Adrenal gland (tissue), 12 donors: ENCODE measurements around the gene LSAMP. TPM values are rescaled to one million over a fixed set of nuclear protein-coding genes. Genes with fewer than 3 reads are reported as not detected.
"Not testable (repeated sequence)": the region's sequence is repeated elsewhere in the genome, so short reads cannot be mapped to it uniquely, and the experiment has no call there.

Source experiments
- DNase-seq, 7 donors: peaks; one replicate each; pipeline ENCODE4 v3.0.0-alpha.2; 2019 to 2020
- H3K27ac ChIP-seq, 5 donors: fragments of 200-600 bp; sonication (generic) in 4 of 5; 1 replicate in 3 of 5; 2 replicates in 2 of 5; pipeline versions ENCODE4 v1.5.1 to v1.8.0; 2016 to 2020; ENCODE audit warnings: mild to moderate bottlenecking in 1 of 5
- H3K27me3 ChIP-seq: fragments of 200-600 bp; 2 replicates; pipeline ENCODE4 v1.8.0; 2021
- H3K36me3 ChIP-seq, 2 donors: fragments of 200-600 bp; replicated peaks in 1 of 2; 1 replicate in 1 of 2; 2 replicates in 1 of 2; pipeline versions ENCODE4 v1.5.1 to v1.8.0; 2018 to 2022
- H3K4me1 ChIP-seq, 2 donors: fragments of 200-600 bp; replicated peaks in 1 of 2; 1 replicate in 1 of 2; 2 replicates in 1 of 2; pipeline versions ENCODE4 v1.5.1 to v1.8.0; 2018 to 2021
- H3K4me3 ChIP-seq, 4 donors: fragments of 200-600 bp; sonication (generic) in 3 of 4; one replicate each; pipeline ENCODE4 v1.5.1; 2016 to 2018
- H3K9me3 ChIP-seq, 3 donors: fragments of 200-600 bp; sonication (generic) in 1 of 3; replicated peaks in 1 of 3; 1 replicate in 2 of 3; 2 replicates in 1 of 3; pipeline versions ENCODE4 v1.5.1 to v1.8.0; 2016 to 2021
- POLR2A ChIP-seq, 2 donors: fragments of 450-650 bp; IDR thresholded peaks; one replicate each; pipeline ENCODE4 v1.6.1; 2017; ENCODE audit warnings: antibody characterized with exemption in 2 of 2, mild to moderate bottlenecking in 2 of 2, moderate library complexity in 1 of 2
- WGBS, 4 donors: extraction: QIAGEN DNeasy Blood & Tissue Kit in 2 of 4; methylation state at CpG; one replicate each; pipeline versions ENCODE4 v1.1.5 to v1.1.7; 2013 to 2017; 5-methylcytosine and 5-hydroxymethylcytosine counted together
- intact Hi-C, 2 donors: fragments of 100-400 bp; cut with DNase I; formaldehyde crosslinking; loops; one replicate each; pipeline versions ENCODE4 v1.14.1 to v1.15.0; 2022 to 2023
- polyA plus RNA-seq, 3 donors: library from polyadenylated mRNA; stranded (reverse); fragments of 200-250 nt in 2 of 3; fragments of 350-450 nt in 1 of 3; fragmentation: Illumina TruSeq in 1 of 3; extraction: RNeasy Lipid Tissue Mini Kit (QIAGEN cat#74804) in 1 of 3; gene quantifications; one replicate each; pipeline ENCODE4 v1.2.3, GENCODE V29; 2013 to 2014
- total RNA-seq, 9 donors: library from RNA; depleted of rRNA in 4 of 9; stranded (reverse); fragments of >200 nt in 4 of 9; fragments of 120-200 nt in 1 of 9; fragmentation: NEBNext Ultra II Directional in 1 of 9; extraction: Animal tissue kit (Norgen Biotek cat#: 25700) in 1 of 9; gene quantifications; one replicate each; pipeline versions ENCODE4 v1.1.0 to v1.2.4, GENCODE V29; 2013 to 2023
- TF ChIP-seq, protein P1 (sequence below), 6 experiments: fragments of 450-650 bp in 4 of 6; fragments of 200-600 bp in 2 of 6; sonication (generic) in 1 of 6; IDR thresholded peaks; 1 replicate in 5 of 6; 2 replicates in 1 of 6; pipeline versions ENCODE4 v1.5.1 to v1.8.0; 2016 to 2021; ENCODE audit warnings: antibody characterized with exemption in 6 of 6, mild to moderate bottlenecking in 2 of 6, moderate library complexity in 1 of 6
- donor health status: healthy with polysubstance abuse.
- donor health status: Bipolar disorder and iron deficiency.
- donor health status: DM: yes; HTN: yes; CAD: no.
- donor health status: DM: no; HTN: no; CAD: no.
- donor health status: DM: no; HTN: no; CAD: no.
- donor health status: DM: yes; HTN: yes; CAD: no.

The LSAMP gene
- total and polyA plus RNA-seq, 12 donors: 5.8 to 53.5 (median 24.3) TPM

DNA sequence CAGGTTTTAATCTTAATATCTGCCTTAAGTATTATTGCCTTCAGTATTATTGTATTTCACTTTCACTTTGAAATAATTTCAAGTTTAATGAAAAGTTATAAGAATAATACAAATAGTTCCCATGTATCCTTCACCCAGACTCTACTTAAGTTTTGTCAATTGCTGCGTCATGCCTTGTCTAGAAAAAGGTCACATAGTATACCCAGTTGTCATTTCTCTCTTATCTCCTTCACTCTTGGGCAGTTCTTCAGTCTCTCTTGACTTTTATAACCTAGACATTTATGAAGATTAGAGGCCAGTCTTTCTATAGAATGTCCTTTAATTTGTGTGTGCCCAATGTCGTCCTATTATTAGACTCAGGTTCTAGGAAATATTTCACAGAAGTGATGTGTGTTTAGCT, 367.7 kb downstream of the LSAMP start:
- intact Hi-C loops: no loop called here
- 69 to 87% (median 83%) methylated on average over 2 of the region's 2 CpGs for WGBS, 4 donors
- DNase-seq: no peak
- no peaks in the 10 kb centered on the region for H3K4me1 ChIP-seq
- no peaks in the 10 kb centered on the region for H3K36me3 ChIP-seq
- TF ChIP-seq, protein P1, sequence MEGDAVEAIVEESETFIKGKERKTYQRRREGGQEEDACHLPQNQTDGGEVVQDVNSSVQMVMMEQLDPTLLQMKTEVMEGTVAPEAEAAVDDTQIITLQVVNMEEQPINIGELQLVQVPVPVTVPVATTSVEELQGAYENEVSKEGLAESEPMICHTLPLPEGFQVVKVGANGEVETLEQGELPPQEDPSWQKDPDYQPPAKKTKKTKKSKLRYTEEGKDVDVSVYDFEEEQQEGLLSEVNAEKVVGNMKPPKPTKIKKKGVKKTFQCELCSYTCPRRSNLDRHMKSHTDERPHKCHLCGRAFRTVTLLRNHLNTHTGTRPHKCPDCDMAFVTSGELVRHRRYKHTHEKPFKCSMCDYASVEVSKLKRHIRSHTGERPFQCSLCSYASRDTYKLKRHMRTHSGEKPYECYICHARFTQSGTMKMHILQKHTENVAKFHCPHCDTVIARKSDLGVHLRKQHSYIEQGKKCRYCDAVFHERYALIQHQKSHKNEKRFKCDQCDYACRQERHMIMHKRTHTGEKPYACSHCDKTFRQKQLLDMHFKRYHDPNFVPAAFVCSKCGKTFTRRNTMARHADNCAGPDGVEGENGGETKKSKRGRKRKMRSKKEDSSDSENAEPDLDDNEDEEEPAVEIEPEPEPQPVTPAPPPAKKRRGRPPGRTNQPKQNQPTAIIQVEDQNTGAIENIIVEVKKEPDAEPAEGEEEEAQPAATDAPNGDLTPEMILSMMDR (IDR thresholded peaks at IDR 0.05): no peak
- no peak for TF ChIP-seq POLR2A (IDR thresholded peaks at IDR 0.05)
- no peak overlapping the region for H3K4me3 ChIP-seq
- H3K27me3 ChIP-seq: no peaks in the 10 kb centered on the region
- H3K27ac ChIP-seq: no peak overlapping the region
- no peaks in the 10 kb centered on the region for H3K9me3 ChIP-seq

DNA sequence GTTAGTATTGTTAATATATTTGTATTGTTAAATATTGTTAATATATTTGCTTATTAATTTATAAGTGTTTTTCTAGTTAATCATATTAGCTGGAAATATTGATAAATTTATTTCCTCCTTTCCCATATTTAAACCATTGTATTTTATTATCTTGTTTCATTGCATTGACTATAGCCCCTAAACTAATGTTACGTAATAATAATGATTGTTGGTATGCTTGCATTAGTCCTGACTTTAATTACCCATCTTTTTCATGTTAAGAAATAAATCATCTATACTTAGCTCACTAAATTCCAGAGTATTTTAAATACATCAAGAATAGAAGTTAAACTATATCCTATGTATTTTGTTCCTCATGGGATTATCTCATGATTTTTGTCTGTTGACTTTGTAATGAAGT, 368.2 kb downstream of the LSAMP start:
- H3K4me1 ChIP-seq: no peaks in the 10 kb centered on the region
- WGBS, 4 donors: 95 to 100% (median 99%) methylated on average over 1 of the region's 1 CpG
- no peak overlapping the region for H3K27ac ChIP-seq
- TF ChIP-seq POLR2A (IDR thresholded peaks at IDR 0.05): no peak
- TF ChIP-seq, protein P1 (IDR thresholded peaks at IDR 0.05): no peak
- no peak for DNase-seq
- H3K36me3 ChIP-seq: no peaks in the 10 kb centered on the region
- H3K4me3 ChIP-seq: no peak overlapping the region
- no peaks in the 10 kb centered on the region for H3K27me3 ChIP-seq
- intact Hi-C loops: no loop called here
- no peaks in the 10 kb centered on the region for H3K9me3 ChIP-seq

DNA sequence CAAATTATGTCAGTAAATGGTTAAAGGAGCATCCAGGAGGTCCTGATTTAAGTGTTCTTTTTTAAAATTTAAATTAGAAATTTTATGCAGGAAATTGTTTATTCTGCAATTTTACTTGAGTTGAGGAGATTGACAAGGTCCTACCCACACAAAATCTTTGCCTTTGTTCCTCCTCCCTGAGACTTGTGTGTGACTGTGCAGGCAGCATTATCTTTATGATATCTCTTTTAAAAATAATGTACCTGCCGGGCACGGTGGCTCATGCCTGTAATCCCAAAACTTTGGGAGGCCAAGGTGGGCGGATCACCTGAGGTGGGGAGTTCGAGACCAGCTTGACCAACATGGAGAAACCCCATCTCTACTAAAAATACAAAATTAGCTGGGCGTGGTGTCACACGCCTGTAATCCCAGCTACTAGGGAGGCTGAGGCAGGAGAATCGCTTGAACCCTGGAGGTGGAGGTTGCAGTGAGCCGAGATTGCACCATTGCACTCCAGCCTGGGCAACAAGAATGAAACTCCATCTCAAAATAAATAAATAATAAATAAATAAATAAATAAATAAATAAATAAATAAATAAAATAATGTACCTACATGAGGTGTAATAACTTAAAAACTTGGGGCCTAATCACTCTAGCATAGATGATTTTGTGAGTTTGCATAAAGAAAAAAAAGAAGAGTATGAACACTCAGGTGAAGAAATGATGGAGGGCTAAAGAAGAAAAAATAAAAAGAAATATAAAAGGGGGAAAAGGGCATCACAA, 374.6 kb downstream of the LSAMP start:
- H3K4me3 ChIP-seq, DNase-seq, H3K9me3 ChIP-seq, H3K36me3 ChIP-seq, H3K27me3 ChIP-seq, H3K27ac ChIP-seq, H3K4me1 ChIP-seq, intact Hi-C loops: not testable (repeated sequence)
- WGBS, 4 donors: 92 to 97% (median 95%) methylated on average over 8 of the region's 8 CpGs

DNA sequence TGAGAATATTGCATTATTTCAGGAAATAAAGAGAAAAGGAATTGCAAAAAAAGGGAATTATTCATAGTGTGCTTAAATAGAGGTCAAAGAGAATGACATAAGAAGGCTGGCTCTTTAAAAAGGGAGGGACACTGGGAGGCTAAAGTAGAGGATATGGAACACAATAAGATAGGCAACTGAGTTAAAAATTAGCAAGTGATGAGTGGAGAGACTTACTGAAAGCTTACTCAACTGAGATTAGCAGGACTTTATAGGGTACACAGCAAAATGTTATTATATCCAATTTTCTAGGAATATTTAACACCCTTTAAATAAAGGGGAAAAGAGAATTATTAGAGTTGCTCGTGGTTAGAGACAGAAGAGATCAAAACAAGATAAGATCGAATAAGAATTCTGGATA, 375.2 kb downstream of the LSAMP start:
- no peaks in the 10 kb centered on the region for H3K27me3 ChIP-seq
- intact Hi-C loops: no loop called here
- WGBS, 4 donors: 67 to 78% (median 73%) methylated on average over 2 of the region's 2 CpGs
- no peak overlapping the region for H3K4me3 ChIP-seq
- no peaks in the 10 kb centered on the region for H3K9me3 ChIP-seq
- no peak for DNase-seq
- H3K4me1 ChIP-seq: no peaks in the 10 kb centered on the region
- H3K27ac ChIP-seq: no peak overlapping the region
- H3K36me3 ChIP-seq: no peaks in the 10 kb centered on the region
- TF ChIP-seq, protein P1 (IDR thresholded peaks at IDR 0.05): no peak
- no peak for TF ChIP-seq POLR2A (IDR thresholded peaks at IDR 0.05)

DNA sequence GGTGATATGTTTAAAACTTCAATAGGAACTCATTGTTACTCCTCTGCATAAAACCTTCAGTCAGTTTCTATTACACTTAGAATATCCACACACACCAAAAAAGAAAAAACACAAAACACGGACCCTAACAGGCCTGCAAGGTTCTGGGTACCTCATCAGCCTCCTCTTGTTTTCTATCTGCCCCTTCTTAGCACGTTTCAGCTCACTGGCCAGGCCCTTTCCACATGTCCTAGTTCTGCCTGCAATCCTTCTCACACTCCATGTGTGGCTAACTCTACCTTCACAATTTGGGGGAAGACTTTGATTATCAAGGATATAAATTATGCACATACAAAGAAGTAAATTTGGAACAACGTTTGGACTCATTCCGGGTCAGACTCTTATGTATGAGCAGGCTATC, 376.3 kb downstream of the LSAMP start:
- WGBS, 4 donors: 69 to 77% (median 73%) methylated on average over 4 of the region's 4 CpGs
- H3K4me1 ChIP-seq: no peaks in the 10 kb centered on the region

More for the DNA sequence above, 376.3 kb downstream of the LSAMP start:
- Histone ChIP-seq H3K27me3 (no peaks in the 10 kb centered on the region), H3K27ac (no peak overlapping the region), H3K4me3 (no peak overlapping the region), H3K9me3 (no peaks in the 10 kb centered on the region), H3K36me3 (no peaks in the 10 kb centered on the region)
- TF ChIP-seq POLR2A (IDR thresholded peaks at IDR 0.05): no peak
- TF ChIP-seq, protein P1 (IDR thresholded peaks at IDR 0.05): no peak
- intact Hi-C loops: no loop called here
- DNase-seq: no peak
